WTC11 (cell line): Measurements from ENCODE around the gene LARGE1. TPM values are rescaled to one million over a fixed set of nuclear protein-coding genes. Genes with fewer than 3 reads are reported as not detected.

Source experiments
- ATAC-seq: fragments of 200-7000 bp; cut with Tn5 transposase; 2 replicates; pipeline ENCODE4 v1.10.0; 2021; ENCODE audit warnings: mild to moderate bottlenecking, moderate library complexity
- CTCF ChIA-PET: fragments of 300-600 bp; sonication (Branson Sonifier 250); formaldehyde crosslinking; loops from one replicate; lab custom pipeline; 2021; ENCODE audit warnings: antibody characterized with exemption; lab: Charles Lee
- POLR2A ChIA-PET: fragments of 350-600 bp; sonication (Branson Sonifier 250); formaldehyde crosslinking; loops from one replicate; lab custom pipeline; 2021; ENCODE audit warnings: antibody characterized with exemption; lab: Charles Lee
- DNase-seq: peaks from one replicate; pipeline ENCODE4 v3.0.0; 2021; ENCODE audit warnings: low spot score
- H3K27ac Mint-ChIP-seq: 2 replicates; pipeline ENCODE4 v1.8.0; 2021; ENCODE audit warnings: mixed read lengths
- H3K27me3 Mint-ChIP-seq: 2 replicates; pipeline ENCODE4 v1.8.0; 2021; ENCODE audit warnings: low read depth, mild to moderate bottlenecking, moderate library complexity, mixed read lengths
- H3K36me3 Mint-ChIP-seq: 2 replicates; pipeline ENCODE4 v1.8.0; 2021; ENCODE audit warnings: mixed read lengths
- H3K4me1 Mint-ChIP-seq: 2 replicates; pipeline ENCODE4 v1.8.0; 2022; ENCODE audit warnings: mixed read lengths
- H3K4me3 Mint-ChIP-seq: 2 replicates; pipeline ENCODE4 v1.8.0; 2021; ENCODE audit warnings: mild to moderate bottlenecking, moderate library complexity, mixed read lengths
- H3K9me3 Mint-ChIP-seq: 2 replicates; pipeline ENCODE4 v1.8.0; 2021; ENCODE audit warnings: mixed read lengths
- ESRRA ChIP-seq: sonication (generic); formaldehyde crosslinking; IDR thresholded peaks from 2 replicates; pipeline ENCODE4 v1.8.1; 2022; ENCODE audit warnings: mild to moderate bottlenecking, missing genetic modification reagents, borderline replicate concordance
- FOXK1 ChIP-seq: sonication (generic); formaldehyde crosslinking; IDR thresholded peaks from 2 replicates; pipeline ENCODE4 v1.8.0; 2022; ENCODE audit warnings: mild to moderate bottlenecking, moderate library complexity, missing genetic modification reagents
- IRF2 ChIP-seq: sonication (generic); formaldehyde crosslinking; IDR thresholded peaks from 2 replicates; pipeline ENCODE4 v1.8.0; 2022; ENCODE audit warnings: low read depth, missing genetic modification reagents, borderline replicate concordance
- JAZF1 ChIP-seq: fragments of 250-450 bp; sonication (Bioruptor Pico); IDR thresholded peaks from 2 replicates; pipeline ENCODE4 v1.9.0; 2021; ENCODE audit warnings: moderate library complexity, mild to moderate bottlenecking, inconsistent platforms
- NFYB ChIP-seq: sonication (generic); formaldehyde crosslinking; conservative IDR thresholded peaks from 2 replicates; pipeline ENCODE4 v1.8.0; 2022; ENCODE audit warnings: low read depth, missing genetic modification reagents
- SMAD3 ChIP-seq: sonication (generic); formaldehyde crosslinking; IDR thresholded peaks from 2 replicates; pipeline ENCODE4 v1.8.0; 2022; ENCODE audit warnings: missing genetic modification reagents, mild to moderate bottlenecking, borderline replicate concordance
- TP53 ChIP-seq: sonication (generic); formaldehyde crosslinking; IDR thresholded peaks from 2 replicates; pipeline ENCODE4 v1.8.1; 2023; ENCODE audit warnings: mild to moderate bottlenecking, missing genetic modification reagents
- ZNF416 ChIP-seq: fragments of 250-450 bp; sonication (Bioruptor Pico); IDR thresholded peaks from 2 replicates; pipeline ENCODE4 v1.9.0; 2021; ENCODE audit warnings: mild to moderate bottlenecking, inconsistent platforms
- ZNF423 ChIP-seq: fragments of 250-450 bp; sonication (Bioruptor Pico); IDR thresholded peaks from 2 replicates; pipeline ENCODE4 v2.1.2; 2022; ENCODE audit warnings: mild to moderate bottlenecking, moderate library complexity
- total RNA-seq: library from RNA; stranded (reverse); gene quantifications from 3 replicates; pipeline ENCODE4 v1.2.3, GENCODE V29; 2021
- TF ChIP-seq, protein P1 (sequence below): sonication (generic); formaldehyde crosslinking; IDR thresholded peaks from 2 replicates; pipeline ENCODE4 v1.8.1; 2023; ENCODE audit warnings: mild to moderate bottlenecking, missing genetic modification reagents, moderate library complexity
- TF ChIP-seq, protein P2 (sequence below): sonication (generic); formaldehyde crosslinking; IDR thresholded peaks from 2 replicates; pipeline ENCODE4 v1.8.1; 2023; ENCODE audit warnings: mild to moderate bottlenecking, missing genetic modification reagents, borderline replicate concordance
- TF ChIP-seq, protein P3 (sequence below): sonication (generic); formaldehyde crosslinking; IDR thresholded peaks from 2 replicates; pipeline ENCODE4 v1.8.1; 2022; ENCODE audit warnings: low read depth, missing genetic modification reagents, borderline replicate concordance
- TF ChIP-seq, protein P4 (sequence below): sonication (generic); formaldehyde crosslinking; IDR thresholded peaks from 2 replicates; pipeline ENCODE4 v1.8.0; 2023; ENCODE audit warnings: missing genetic modification reagents, mild to moderate bottlenecking, borderline replicate concordance
- TF ChIP-seq, protein P5 (sequence below): sonication (generic); formaldehyde crosslinking; IDR thresholded peaks from 2 replicates; pipeline ENCODE4 v1.8.1; 2023; ENCODE audit warnings: mild to moderate bottlenecking, moderate library complexity, missing genetic modification reagents

LARGE1 gene
- total RNA-seq, 1 experiment from 2014 or later = 72.6 TPM

- DNase-seq (no peak), ATAC-seq (no peak)
- 0 out of 2 replicates have a peak, but pooled peaks cover 6% of the 10 kb centered on the region for H3K9me3 Mint-ChIP-seq
- H3K27ac Mint-ChIP-seq = no peak overlapping the region
- TF ChIP-seq, protein P1, sequence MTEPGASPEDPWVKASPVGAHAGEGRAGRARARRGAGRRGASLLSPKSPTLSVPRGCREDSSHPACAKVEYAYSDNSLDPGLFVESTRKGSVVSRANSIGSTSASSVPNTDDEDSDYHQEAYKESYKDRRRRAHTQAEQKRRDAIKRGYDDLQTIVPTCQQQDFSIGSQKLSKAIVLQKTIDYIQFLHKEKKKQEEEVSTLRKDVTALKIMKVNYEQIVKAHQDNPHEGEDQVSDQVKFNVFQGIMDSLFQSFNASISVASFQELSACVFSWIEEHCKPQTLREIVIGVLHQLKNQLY (CRISPR knock-in tag) = no peak
- TF ChIP-seq, protein P2, sequence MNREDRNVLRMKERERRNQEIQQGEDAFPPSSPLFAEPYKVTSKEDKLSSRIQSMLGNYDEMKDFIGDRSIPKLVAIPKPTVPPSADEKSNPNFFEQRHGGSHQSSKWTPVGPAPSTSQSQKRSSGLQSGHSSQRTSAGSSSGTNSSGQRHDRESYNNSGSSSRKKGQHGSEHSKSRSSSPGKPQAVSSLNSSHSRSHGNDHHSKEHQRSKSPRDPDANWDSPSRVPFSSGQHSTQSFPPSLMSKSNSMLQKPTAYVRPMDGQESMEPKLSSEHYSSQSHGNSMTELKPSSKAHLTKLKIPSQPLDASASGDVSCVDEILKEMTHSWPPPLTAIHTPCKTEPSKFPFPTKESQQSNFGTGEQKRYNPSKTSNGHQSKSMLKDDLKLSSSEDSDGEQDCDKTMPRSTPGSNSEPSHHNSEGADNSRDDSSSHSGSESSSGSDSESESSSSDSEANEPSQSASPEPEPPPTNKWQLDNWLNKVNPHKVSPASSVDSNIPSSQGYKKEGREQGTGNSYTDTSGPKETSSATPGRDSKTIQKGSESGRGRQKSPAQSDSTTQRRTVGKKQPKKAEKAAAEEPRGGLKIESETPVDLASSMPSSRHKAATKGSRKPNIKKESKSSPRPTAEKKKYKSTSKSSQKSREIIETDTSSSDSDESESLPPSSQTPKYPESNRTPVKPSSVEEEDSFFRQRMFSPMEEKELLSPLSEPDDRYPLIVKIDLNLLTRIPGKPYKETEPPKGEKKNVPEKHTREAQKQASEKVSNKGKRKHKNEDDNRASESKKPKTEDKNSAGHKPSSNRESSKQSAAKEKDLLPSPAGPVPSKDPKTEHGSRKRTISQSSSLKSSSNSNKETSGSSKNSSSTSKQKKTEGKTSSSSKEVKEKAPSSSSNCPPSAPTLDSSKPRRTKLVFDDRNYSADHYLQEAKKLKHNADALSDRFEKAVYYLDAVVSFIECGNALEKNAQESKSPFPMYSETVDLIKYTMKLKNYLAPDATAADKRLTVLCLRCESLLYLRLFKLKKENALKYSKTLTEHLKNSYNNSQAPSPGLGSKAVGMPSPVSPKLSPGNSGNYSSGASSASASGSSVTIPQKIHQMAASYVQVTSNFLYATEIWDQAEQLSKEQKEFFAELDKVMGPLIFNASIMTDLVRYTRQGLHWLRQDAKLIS = no peak
- no peak for TF ChIP-seq ESRRA (CRISPR knock-in tag)
- TF ChIP-seq NFYB = no peak
- TF ChIP-seq, protein P3, sequence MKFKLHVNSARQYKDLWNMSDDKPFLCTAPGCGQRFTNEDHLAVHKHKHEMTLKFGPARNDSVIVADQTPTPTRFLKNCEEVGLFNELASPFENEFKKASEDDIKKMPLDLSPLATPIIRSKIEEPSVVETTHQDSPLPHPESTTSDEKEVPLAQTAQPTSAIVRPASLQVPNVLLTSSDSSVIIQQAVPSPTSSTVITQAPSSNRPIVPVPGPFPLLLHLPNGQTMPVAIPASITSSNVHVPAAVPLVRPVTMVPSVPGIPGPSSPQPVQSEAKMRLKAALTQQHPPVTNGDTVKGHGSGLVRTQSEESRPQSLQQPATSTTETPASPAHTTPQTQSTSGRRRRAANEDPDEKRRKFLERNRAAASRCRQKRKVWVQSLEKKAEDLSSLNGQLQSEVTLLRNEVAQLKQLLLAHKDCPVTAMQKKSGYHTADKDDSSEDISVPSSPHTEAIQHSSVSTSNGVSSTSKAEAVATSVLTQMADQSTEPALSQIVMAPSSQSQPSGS (CRISPR knock-in tag) = no peak
- TF ChIP-seq ZNF423 (CRISPR knock-in tag) = no peak
- no peak for TF ChIP-seq TP53 (CRISPR knock-in tag)
- no peaks in the 10 kb centered on the region for H3K36me3 Mint-ChIP-seq
- no peaks in the 10 kb centered on the region for H3K4me1 Mint-ChIP-seq
- POLR2A ChIA-PET = no interaction called here
- CTCF ChIA-PET = no interaction called here
- H3K4me3 Mint-ChIP-seq = no peak overlapping the region
- H3K27me3 Mint-ChIP-seq = no peaks in the 10 kb centered on the region; the same call in 1 of the 2 replicates
Measured at GRCh38 chr22:33391298-33391697, 529.0 kb downstream of the LARGE1 start.

- CTCF ChIA-PET = no interaction called here
- Mint-ChIP-seq H3K27ac (no peak overlapping the region), H3K9me3 (0 out of 2 replicates have a peak, but pooled peaks cover 6% of the 10 kb centered on the region), H3K4me3 (no peak overlapping the region), H3K4me1 (no peaks in the 10 kb centered on the region)
- no peak for ATAC-seq
- TF ChIP-seq FOXK1 (CRISPR knock-in tag) = no peak
- no peak for TF ChIP-seq JAZF1 (CRISPR knock-in tag)
- TF ChIP-seq, protein P4, sequence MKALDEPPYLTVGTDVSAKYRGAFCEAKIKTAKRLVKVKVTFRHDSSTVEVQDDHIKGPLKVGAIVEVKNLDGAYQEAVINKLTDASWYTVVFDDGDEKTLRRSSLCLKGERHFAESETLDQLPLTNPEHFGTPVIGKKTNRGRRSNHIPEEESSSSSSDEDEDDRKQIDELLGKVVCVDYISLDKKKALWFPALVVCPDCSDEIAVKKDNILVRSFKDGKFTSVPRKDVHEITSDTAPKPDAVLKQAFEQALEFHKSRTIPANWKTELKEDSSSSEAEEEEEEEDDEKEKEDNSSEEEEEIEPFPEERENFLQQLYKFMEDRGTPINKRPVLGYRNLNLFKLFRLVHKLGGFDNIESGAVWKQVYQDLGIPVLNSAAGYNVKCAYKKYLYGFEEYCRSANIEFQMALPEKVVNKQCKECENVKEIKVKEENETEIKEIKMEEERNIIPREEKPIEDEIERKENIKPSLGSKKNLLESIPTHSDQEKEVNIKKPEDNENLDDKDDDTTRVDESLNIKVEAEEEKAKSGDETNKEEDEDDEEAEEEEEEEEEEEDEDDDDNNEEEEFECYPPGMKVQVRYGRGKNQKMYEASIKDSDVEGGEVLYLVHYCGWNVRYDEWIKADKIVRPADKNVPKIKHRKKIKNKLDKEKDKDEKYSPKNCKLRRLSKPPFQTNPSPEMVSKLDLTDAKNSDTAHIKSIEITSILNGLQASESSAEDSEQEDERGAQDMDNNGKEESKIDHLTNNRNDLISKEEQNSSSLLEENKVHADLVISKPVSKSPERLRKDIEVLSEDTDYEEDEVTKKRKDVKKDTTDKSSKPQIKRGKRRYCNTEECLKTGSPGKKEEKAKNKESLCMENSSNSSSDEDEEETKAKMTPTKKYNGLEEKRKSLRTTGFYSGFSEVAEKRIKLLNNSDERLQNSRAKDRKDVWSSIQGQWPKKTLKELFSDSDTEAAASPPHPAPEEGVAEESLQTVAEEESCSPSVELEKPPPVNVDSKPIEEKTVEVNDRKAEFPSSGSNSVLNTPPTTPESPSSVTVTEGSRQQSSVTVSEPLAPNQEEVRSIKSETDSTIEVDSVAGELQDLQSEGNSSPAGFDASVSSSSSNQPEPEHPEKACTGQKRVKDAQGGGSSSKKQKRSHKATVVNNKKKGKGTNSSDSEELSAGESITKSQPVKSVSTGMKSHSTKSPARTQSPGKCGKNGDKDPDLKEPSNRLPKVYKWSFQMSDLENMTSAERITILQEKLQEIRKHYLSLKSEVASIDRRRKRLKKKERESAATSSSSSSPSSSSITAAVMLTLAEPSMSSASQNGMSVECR = no peak
- TF ChIP-seq, all 79 proteins: peak for 0
- POLR2A ChIA-PET = no interaction called here
- no peaks in the 10 kb centered on the region; the same call in 1 of the 2 replicates for H3K27me3 Mint-ChIP-seq
- peaks cover under 1% of the 10 kb centered on the region; the same call in 1 of the 2 replicates for H3K36me3 Mint-ChIP-seq
- DNase-seq = no peak
Measured at GRCh38 chr22:33389936-33390335, 530.3 kb downstream of the LARGE1 start.

- H3K4me1 Mint-ChIP-seq = no peaks in the 10 kb centered on the region
- no peak for ATAC-seq
- H3K27ac Mint-ChIP-seq = no peak overlapping the region
- 0 out of 2 replicates have a peak, but pooled peaks cover 6% of the 10 kb centered on the region for H3K9me3 Mint-ChIP-seq
- H3K36me3 Mint-ChIP-seq = peaks cover 23% of the 10 kb centered on the region
- POLR2A ChIA-PET = no interaction called here
- no peak overlapping the region for H3K4me3 Mint-ChIP-seq
- no peaks in the 10 kb centered on the region; the same call in 1 of the 2 replicates for H3K27me3 Mint-ChIP-seq
- TF ChIP-seq ZNF416 = no peak
- TF ChIP-seq SMAD3 (CRISPR knock-in tag) = no peak
- no peak for TF ChIP-seq IRF2 (CRISPR knock-in tag)
- TF ChIP-seq, protein P5, sequence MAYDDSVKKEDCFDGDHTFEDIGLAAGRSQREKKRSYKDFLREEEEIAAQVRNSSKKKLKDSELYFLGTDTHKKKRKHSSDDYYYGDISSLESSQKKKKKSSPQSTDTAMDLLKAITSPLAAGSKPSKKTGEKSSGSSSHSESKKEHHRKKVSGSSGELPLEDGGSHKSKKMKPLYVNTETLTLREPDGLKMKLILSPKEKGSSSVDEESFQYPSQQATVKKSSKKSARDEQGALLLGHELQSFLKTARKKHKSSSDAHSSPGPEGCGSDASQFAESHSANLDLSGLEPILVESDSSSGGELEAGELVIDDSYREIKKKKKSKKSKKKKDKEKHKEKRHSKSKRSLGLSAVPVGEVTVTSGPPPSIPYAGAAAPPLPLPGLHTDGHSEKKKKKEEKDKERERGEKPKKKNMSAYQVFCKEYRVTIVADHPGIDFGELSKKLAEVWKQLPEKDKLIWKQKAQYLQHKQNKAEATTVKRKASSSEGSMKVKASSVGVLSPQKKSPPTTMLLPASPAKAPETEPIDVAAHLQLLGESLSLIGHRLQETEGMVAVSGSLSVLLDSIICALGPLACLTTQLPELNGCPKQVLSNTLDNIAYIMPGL = no peak
- CTCF ChIA-PET = no interaction called here
- DNase-seq = no peak
Measured at GRCh38 chr22:33386270-33386669, 534.0 kb downstream of the LARGE1 start.
